Measurements from ENCODE around the gene PKP4. TPM values are rescaled to one million over a fixed set of nuclear protein-coding genes. Genes with fewer than 3 reads are reported as not detected.

The PKP4 gene
- total RNA-seq, 1 experiment from 2014 or later = 55.2 TPM

DNA sequence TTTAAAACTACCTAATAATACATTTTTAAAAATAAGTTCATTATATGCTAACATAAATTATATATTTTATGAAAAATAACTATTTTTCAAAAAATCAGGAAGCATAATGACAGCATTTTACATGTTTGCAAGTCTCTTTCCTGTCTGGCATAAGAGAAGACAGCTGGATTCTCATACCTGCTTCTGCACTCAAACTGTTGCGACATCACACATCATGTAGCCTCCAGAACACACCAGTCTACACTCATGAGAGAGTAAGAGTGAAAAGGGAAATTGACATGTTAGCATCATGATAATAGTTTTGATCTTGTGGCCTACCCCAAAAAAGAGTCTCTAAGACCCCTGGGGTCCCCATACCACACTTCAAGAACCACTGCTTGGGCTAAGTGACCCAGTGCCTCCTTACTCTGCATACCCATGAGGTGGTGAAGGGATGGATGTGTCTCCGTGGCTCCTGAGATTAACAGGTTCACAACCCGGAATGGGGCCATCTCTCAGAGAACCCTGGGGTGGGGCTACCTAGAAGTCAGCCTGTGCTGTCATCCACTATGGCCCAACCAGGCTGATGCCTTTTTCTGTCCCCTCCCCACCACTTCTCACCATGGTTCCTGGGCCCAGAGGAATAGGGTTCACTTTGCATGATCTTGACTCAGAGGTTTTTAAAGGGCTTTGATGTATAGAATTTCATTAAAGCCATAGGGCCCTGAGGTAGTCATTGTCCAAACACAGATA lies 235.8 kb downstream of the PKP4 start:
- no peaks in the 10 kb centered on the region for H3K36me3 ChIP-seq (ENCODE audit: control insufficient read depth in 1 of 2, insufficient read depth in 2 of 2, low read length in 2 of 2)
- H3K4me2 ChIP-seq (ENCODE audit: low read length) = no peak overlapping the region
- no peaks in the 10 kb centered on the region for H3K79me2 ChIP-seq (ENCODE audit: insufficient read depth, low read length)
- DNase-seq (ENCODE audit: low read depth, low spot score) (no peak), ATAC-seq (no peak)
- no peak overlapping the region for H3K4me3 ChIP-seq (replicated peaks in 1 of 2; ENCODE audit: low read depth in 1 of 2, low read length in 2 of 2)
- no peaks in the 10 kb centered on the region for H4K20me1 ChIP-seq (ENCODE audit: insufficient read depth)
- H3K9ac ChIP-seq (ENCODE audit: low read length) = no peak overlapping the region
- TF ChIP-seq EZH2phosphoT487 (IDR thresholded peaks at IDR 0.05; ENCODE audit: borderline replicate concordance) = no peak
- no peak for TF ChIP-seq CEBPB (IDR thresholded peaks at IDR 0.05; ENCODE audit: low read depth)
- TF ChIP-seq CBX3 (IDR thresholded peaks at IDR 0.05; ENCODE audit: low read depth) = no peak
- TF ChIP-seq ELF1 (IDR thresholded peaks at IDR 0.05; ENCODE audit: borderline replicate concordance, low read depth) = no peak
- TF ChIP-seq ZNF274 (IDR thresholded peaks at IDR 0.05; ENCODE audit: low read depth, low read length) = no peak
- TF ChIP-seq, protein P1, sequence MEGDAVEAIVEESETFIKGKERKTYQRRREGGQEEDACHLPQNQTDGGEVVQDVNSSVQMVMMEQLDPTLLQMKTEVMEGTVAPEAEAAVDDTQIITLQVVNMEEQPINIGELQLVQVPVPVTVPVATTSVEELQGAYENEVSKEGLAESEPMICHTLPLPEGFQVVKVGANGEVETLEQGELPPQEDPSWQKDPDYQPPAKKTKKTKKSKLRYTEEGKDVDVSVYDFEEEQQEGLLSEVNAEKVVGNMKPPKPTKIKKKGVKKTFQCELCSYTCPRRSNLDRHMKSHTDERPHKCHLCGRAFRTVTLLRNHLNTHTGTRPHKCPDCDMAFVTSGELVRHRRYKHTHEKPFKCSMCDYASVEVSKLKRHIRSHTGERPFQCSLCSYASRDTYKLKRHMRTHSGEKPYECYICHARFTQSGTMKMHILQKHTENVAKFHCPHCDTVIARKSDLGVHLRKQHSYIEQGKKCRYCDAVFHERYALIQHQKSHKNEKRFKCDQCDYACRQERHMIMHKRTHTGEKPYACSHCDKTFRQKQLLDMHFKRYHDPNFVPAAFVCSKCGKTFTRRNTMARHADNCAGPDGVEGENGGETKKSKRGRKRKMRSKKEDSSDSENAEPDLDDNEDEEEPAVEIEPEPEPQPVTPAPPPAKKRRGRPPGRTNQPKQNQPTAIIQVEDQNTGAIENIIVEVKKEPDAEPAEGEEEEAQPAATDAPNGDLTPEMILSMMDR (IDR thresholded peaks at IDR 0.05 in 2 of 3, conservative IDR thresholded peaks at IDR 0.05 in 1 of 3; ENCODE audit: borderline replicate concordance in 1 of 3, insufficient read depth in 1 of 3, low read depth in 2 of 3, low read length in 2 of 3) = no peak
- no peak for TF ChIP-seq SRF (IDR thresholded peaks at IDR 0.05; ENCODE audit: low read depth)
- no peak for TF ChIP-seq TCF7L2 (IDR thresholded peaks at IDR 0.05; ENCODE audit: borderline replicate concordance, extremely low read depth, insufficient read depth, insufficient read length)
- no peak for TF ChIP-seq SIN3A (IDR thresholded peaks at IDR 0.05; ENCODE audit: low read depth)
- H3K27ac ChIP-seq (ENCODE audit: low read depth, low read length) = no peak overlapping the region
- BruUV-seq (replicated peaks) = no TSS peak
- no peaks in the 10 kb centered on the region for H3K9me3 ChIP-seq (ENCODE audit: control insufficient read depth in 1 of 2, insufficient read depth in 1 of 2, low read depth in 1 of 2, low read length in 2 of 2)
- H2AFZ ChIP-seq (ENCODE audit: low read depth, low read length, poor library complexity, severe bottlenecking) = no peak overlapping the region
- H3K9me2 ChIP-seq (ENCODE audit: insufficient read depth) = no peaks in the 10 kb centered on the region
- RAD21 ChIA-PET (ENCODE audit: low non-redundant PET in 1 of 2, low total read pairs in 2 of 2, uncharacterized antibody in 2 of 2, unreplicated experiment in 2 of 2) = no interaction called here
- no peaks in the 10 kb centered on the region for H3K4me1 ChIP-seq (ENCODE audit: control insufficient read depth in 1 of 2, insufficient read depth in 2 of 2, low read length in 2 of 2)
- CTCF ChIA-PET = no interaction called here
- intact Hi-C loops (cut with micrococcal nuclease) = no loop called here
- POLR2A ChIA-PET = no interaction called here
- H3K27me3 ChIP-seq (ENCODE audit: insufficient read depth, low read length) = no peaks in the 10 kb centered on the region

Measured in HCT116 (cell line).